ENCODE results near the gene EIF4G1. TPM values are rescaled to one million over a fixed set of nuclear protein-coding genes. Genes with fewer than 3 reads are reported as not detected.

The EIF4G1 gene
- total and polyA plus RNA-seq, 2 of the 8 experiments (the other 6 are each of a cell fraction or from before 2014, with no cell fraction given), result 318 to 473 TPM

- 0 out of 7 replicates have a peak overlapping the region, but pooled peaks of 1 of the 4 experiments have one; percentile 11 for H3K9ac ChIP-seq (replicated peaks in 1 of 4; ENCODE audit: extremely low read depth in 1 of 4, low read depth in 3 of 4, low read length in 3 of 4)
- no peak overlapping the region for H3K23ac ChIP-seq (ENCODE audit: insufficient read length)
- no peak overlapping the region for H3K18ac ChIP-seq (ENCODE audit: extremely low read depth, low read length)
- peaks cover 4 to 23% (median 16%) of the 10 kb centered on the region in 4 experiments; a peak in 7 of 8 replicates for H3K36me3 ChIP-seq (ENCODE audit: control insufficient read depth in 2 of 4, insufficient read depth in 4 of 4, low read length in 3 of 4)
- no peak overlapping the region for H4K91ac ChIP-seq (replicated peaks; ENCODE audit: insufficient read length, low read length)
- 92% methylated on average over 6 of the region's 6 CpGs; no CpG with 5 or more reads in 1 of the 2 experiments for WGBS, 2 experiments (ENCODE audit: extremely low coverage in 1 of 2, insufficient coverage in 1 of 2, insufficient read length in 1 of 2, insufficient replicate concordance in 2 of 2, low coverage in 1 of 2, low lambda C conversion rate in 2 of 2, missing lambda C conversion rate in 1 of 2)
- H4K8ac ChIP-seq (ENCODE audit: extremely low read depth, insufficient read depth, low read length), result no peak overlapping the region
- no peak overlapping the region for H2BK20ac ChIP-seq (ENCODE audit: low read length)
- DNase-seq (ENCODE audit: low read depth in 1 of 2, low spot score in 2 of 2) (no peak), FAIRE-seq (no peak)
- H3K4ac ChIP-seq (replicated peaks; ENCODE audit: insufficient read length, low read depth, low read length), result no peak overlapping the region
- H3K27ac ChIP-seq (ENCODE audit: low read depth, low read length), result no peak overlapping the region
- H3K9me3 ChIP-seq (ENCODE audit: insufficient read depth in 2 of 2, low read depth in 1 of 2, low read length in 1 of 2), result no peaks in the 10 kb centered on the region
- POLR2A ChIA-PET (ENCODE audit: partially characterized antibody), result interaction anchor here (1.3 to 3.6 kb wide), 3 partner anchors 8 to 12 kb away, joined by 4 to 23 read pairs (median 6); partner anchors contain the start of genes CLCN2 and POLR2H
- no peak overlapping the region for H2AFZ ChIP-seq (ENCODE audit: low read length)
- H3K23me2 ChIP-seq (ENCODE audit: low read depth, low read length), result no peaks in the 10 kb centered on the region
- H3K4me3 ChIP-seq (ENCODE audit: extremely low read depth in 1 of 4, insufficient read depth in 2 of 4, low read depth in 3 of 4, low read length in 4 of 4), result no peak overlapping the region
- no peaks in the 10 kb centered on the region; the same call in 1 of the 2 replicates for H3K79me1 ChIP-seq (ENCODE audit: low read depth, low read length)
- TF ChIP-seq KDM4A (IDR thresholded peaks at IDR 0.05; ENCODE audit: low read depth, low read length, severe bottlenecking) (no peak), POLR2AphosphoS5 (IDR thresholded peaks at IDR 0.05; ENCODE audit: low read depth, low read length) (no peak)
- no peak overlapping the region for H2BK5ac ChIP-seq (ENCODE audit: low read depth, low read length)
- no peak overlapping the region for H2AK5ac ChIP-seq (ENCODE audit: low read depth, low read length)
- no peak overlapping the region for H2BK120ac ChIP-seq (replicated peaks; ENCODE audit: low read depth, low read length)
- no peak overlapping the region for H3K4me2 ChIP-seq (ENCODE audit: insufficient read depth in 1 of 2, low read depth in 2 of 2, low read length in 2 of 2)
- H3K79me2 ChIP-seq (ENCODE audit: control insufficient read depth in 1 of 2, insufficient read depth in 2 of 2, low read length in 2 of 2), result no peaks in the 10 kb centered on the region
- no peak overlapping the region for H3K14ac ChIP-seq (ENCODE audit: insufficient read length)
- peaks cover 0 to 14% of the 10 kb centered on the region in 2 experiments for H4K20me1 ChIP-seq (replicated peaks in 1 of 2; ENCODE audit: control insufficient read depth in 1 of 2, insufficient read depth in 2 of 2, low read length in 2 of 2)
- H3K56ac ChIP-seq (replicated peaks; ENCODE audit: insufficient read length, low read depth, low read length), result no peak overlapping the region
- CTCF ChIA-PET (ENCODE audit: partially characterized antibody), result interaction anchor here (0.9 to 6.8 kb wide), 6 partner anchors 7 to 190 kb away, joined by 3 to 49 read pairs (median 4); partner anchors contain the start of gene FAM131A
- H3K27me3 ChIP-seq (replicated peaks in 1 of 4; ENCODE audit: control insufficient read depth in 3 of 4, extremely low read depth in 1 of 4, insufficient read depth in 3 of 4, low read length in 3 of 4), result no peaks in the 10 kb centered on the region
- H2BK15ac ChIP-seq (ENCODE audit: low read length), result no peak overlapping the region
- H4K5ac ChIP-seq (ENCODE audit: insufficient read length, low read depth, low read length), result no peak overlapping the region
- no peak overlapping the region for H2BK12ac ChIP-seq (ENCODE audit: low read depth, low read length)
- peaks cover 0 to 7% (median 4%) of the 10 kb centered on the region in 4 experiments; a peak in 3 of 7 replicates for H3K4me1 ChIP-seq (replicated peaks in 1 of 4; ENCODE audit: control insufficient read depth in 3 of 4, insufficient read depth in 4 of 4, low read length in 3 of 4)
Observed at GRCh38 chr3:184350618-184351017, 36.2 kb downstream of the EIF4G1 start.

Data from H1 (cell line).